H1 (cell line): Measurements from ENCODE around the gene GALNT2. TPM values are rescaled to one million over a fixed set of nuclear protein-coding genes. Genes with fewer than 3 reads are reported as not detected.

Source experiments
- KDM5A ChIP-seq: fragments of 200-600 bp; IDR thresholded peaks from 2 replicates; pipeline ENCODE4 v1.7.1; 2012; ENCODE audit warnings: mild to moderate bottlenecking, low read length, inconsistent platforms, mixed read lengths
- SIN3A ChIP-seq, 2 experiments: IDR thresholded peaks in 1 of 2; conservative IDR thresholded peaks in 1 of 2; 2 replicates each; pipeline ENCODE4 v1.6.1; 2011 to 2012; ENCODE audit warnings: low read length in 2 of 2, improper control_type of control experiment in 1 of 2, low read depth in 1 of 2, mild to moderate bottlenecking in 1 of 2
- SIRT6 ChIP-seq: IDR thresholded peaks from one replicate; pipeline ENCODE4 v1.7.1; 2012; ENCODE audit warnings: low read length, inconsistent platforms
- TAF7 ChIP-seq: optimal IDR thresholded peaks from 2 replicates; pipeline ENCODE3; 2011; ENCODE audit warnings: low read depth, mild to moderate bottlenecking, inconsistent platforms, low read length, moderate library complexity, borderline replicate concordance
- polyA plus RNA-seq, 7 experiments: library from polyadenylated mRNA; depleted of rRNA in 3 of 7; stranded (reverse) in 5 of 7; unstranded in 2 of 7; fragments of >200 nt in 5 of 7; fragments of 200-250 nt in 2 of 7; gene quantifications; 1 replicate in 5 of 7; 2 replicates in 1 of 7; 4 replicates in 1 of 7; pipeline versions ENCODE4 v1.2.1 to v1.2.3, GENCODE V29; 2011 to 2013; ENCODE audit warnings: missing spikeins in 2 of 7, mixed read lengths in 2 of 7
- total RNA-seq: library from RNA; stranded (reverse); fragmentation: NEBNext Ultra II Directional; extraction: Animal tissue kit (Norgen Biotek cat#: 25700); gene quantifications from 2 replicates; pipeline ENCODE4 v1.2.1, GENCODE V29; 2021
- TF ChIP-seq, protein P1 (sequence below), 3 experiments: IDR thresholded peaks; 1 replicate in 2 of 3; 2 replicates in 1 of 3; pipeline versions ENCODE4 v1.5.1 to v1.6.1; 2011; ENCODE audit warnings: low read length in 3 of 3, mild to moderate bottlenecking in 3 of 3, inconsistent platforms in 2 of 3, low read depth in 1 of 3, moderate library complexity in 1 of 3; ENCODE audit not compliant: insufficient read depth in 1 of 3; ENCODE audit errors: control extremely low read depth in 1 of 3

The GALNT2 gene
- total and polyA plus RNA-seq, 2 of the 8 experiments (the other 6 are each of a cell fraction or from before 2014, with no cell fraction given): 34.5 to 75.3 TPM

DNA sequence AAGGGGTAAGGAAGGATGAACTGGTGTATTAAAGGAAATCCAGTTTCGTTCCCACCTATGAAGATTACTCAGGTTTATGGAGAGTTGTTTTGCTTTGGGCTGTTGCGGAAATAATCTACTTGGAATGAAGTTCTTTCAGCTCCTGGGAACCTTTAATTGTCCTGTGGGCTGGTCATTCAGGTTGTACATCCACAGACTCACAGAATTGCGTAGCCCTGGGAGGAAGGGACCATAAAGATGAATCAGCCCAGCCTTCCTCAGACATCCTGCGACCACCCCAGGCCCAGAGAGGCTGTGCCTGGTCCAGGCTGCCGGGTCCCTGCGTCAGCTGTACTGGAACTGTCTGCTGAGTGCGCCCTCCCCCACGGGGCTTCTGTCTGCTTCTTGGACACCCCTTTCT lies 72.7 kb downstream of the GALNT2 start (continued):
- no peak for TF ChIP-seq SIRT6
- no peak for TF ChIP-seq KDM5A
- TF ChIP-seq SIN3A (conservative IDR thresholded peaks at IDR 0.05 in 1 of 2, IDR thresholded peaks at IDR 0.05 in 1 of 2; ENCODE audit: low read depth in 1 of 2, low read length in 2 of 2): no peak
- TF ChIP-seq TAF7: no peak
- TF ChIP-seq, protein P1, sequence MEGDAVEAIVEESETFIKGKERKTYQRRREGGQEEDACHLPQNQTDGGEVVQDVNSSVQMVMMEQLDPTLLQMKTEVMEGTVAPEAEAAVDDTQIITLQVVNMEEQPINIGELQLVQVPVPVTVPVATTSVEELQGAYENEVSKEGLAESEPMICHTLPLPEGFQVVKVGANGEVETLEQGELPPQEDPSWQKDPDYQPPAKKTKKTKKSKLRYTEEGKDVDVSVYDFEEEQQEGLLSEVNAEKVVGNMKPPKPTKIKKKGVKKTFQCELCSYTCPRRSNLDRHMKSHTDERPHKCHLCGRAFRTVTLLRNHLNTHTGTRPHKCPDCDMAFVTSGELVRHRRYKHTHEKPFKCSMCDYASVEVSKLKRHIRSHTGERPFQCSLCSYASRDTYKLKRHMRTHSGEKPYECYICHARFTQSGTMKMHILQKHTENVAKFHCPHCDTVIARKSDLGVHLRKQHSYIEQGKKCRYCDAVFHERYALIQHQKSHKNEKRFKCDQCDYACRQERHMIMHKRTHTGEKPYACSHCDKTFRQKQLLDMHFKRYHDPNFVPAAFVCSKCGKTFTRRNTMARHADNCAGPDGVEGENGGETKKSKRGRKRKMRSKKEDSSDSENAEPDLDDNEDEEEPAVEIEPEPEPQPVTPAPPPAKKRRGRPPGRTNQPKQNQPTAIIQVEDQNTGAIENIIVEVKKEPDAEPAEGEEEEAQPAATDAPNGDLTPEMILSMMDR (IDR thresholded peaks at IDR 0.05; ENCODE audit: control extremely low read depth in 1 of 3, insufficient read depth in 1 of 3, low read depth in 1 of 3, low read length in 3 of 3): no peak
